K562 (cell line): ENCODE measurements around the gene CMTM5. TPM values are rescaled to one million over a fixed set of nuclear protein-coding genes. Genes with fewer than 3 reads are reported as not detected.

Source experiments
- ATAC-seq: fragments of 200-7000 bp; cut with Tn5 transposase; 3 replicates; pipeline ENCODE4 v1.9.1; 2020; ENCODE audit warnings: moderate library complexity
- BruUV-seq: library from RNA; stranded (reverse); fragments of 400-500 nt; replicated peaks from 2 replicates; lab custom pipeline; 2021; lab: Mats Ljungman, UMichigan
- CTCF ChIA-PET: fragments of 300-600 bp; formaldehyde crosslinking; extraction: SDS; loops from one replicate; lab custom pipeline; 2021; ENCODE audit warnings: low intra/inter-chr PET ratio; lab: Yijun Ruan, JAX
- POLR2A ChIA-PET: fragments of 300-600, 350-650 bp; sonication (Branson Sonifier 250); formaldehyde crosslinking; extraction: SDS; loops from one replicate; lab custom pipeline; 2021; ENCODE audit warnings: antibody characterized with exemption, inconsistent platforms; lab: Yijun Ruan, JAX
- DNase-seq, 4 experiments: peaks; one replicate each; pipeline versions ENCODE4 v3.0.0 to v3.0.0-alpha.2; 2011 to 2018; ENCODE audit warnings: low spot score in 3 of 4, mixed read lengths in 3 of 4; ENCODE audit errors: extremely low read depth in 1 of 4
- FAIRE-seq: peaks from 2 replicates; lab custom pipeline; 2011; peaks lifted over from hg19 to GRCh38; lab: Jason Lieb, UNC
- H2AFZ ChIP-seq: 2 replicates; pipeline ENCODE4 v1.6.0; 2011; ENCODE audit warnings: low read depth, low read length, control low read depth, inconsistent platforms
- H3K27ac ChIP-seq: fragments of 200-600 bp; 3 replicates; pipeline ENCODE4 v1.8.0; 2011; ENCODE audit warnings: low read depth, mild to moderate bottlenecking, control low read depth, inconsistent platforms, low read length, moderate library complexity, mixed read lengths; ENCODE audit errors: extremely low read depth
- H3K27me3 ChIP-seq, 2 experiments: fragments of 300-600 bp in 1 of 2; 2 replicates in 1 of 2; 3 replicates in 1 of 2; pipeline versions ENCODE4 v1.6.0 to v1.8.0; 2011; ENCODE audit warnings: inconsistent platforms in 2 of 2, low read length in 2 of 2, mild to moderate bottlenecking in 1 of 2, mixed read lengths in 1 of 2, moderate library complexity in 1 of 2; ENCODE audit not compliant: control insufficient read depth in 2 of 2, insufficient read depth in 2 of 2
- H3K36me3 ChIP-seq: fragments of 300-600 bp; 3 replicates; pipeline ENCODE4 v1.8.0; 2011; ENCODE audit warnings: mild to moderate bottlenecking, low read length, inconsistent platforms; ENCODE audit not compliant: control insufficient read depth, insufficient read depth
- H3K4me1 ChIP-seq, 2 experiments: fragments of 200-600 bp in 1 of 2; replicated peaks in 1 of 2; 2 replicates in 1 of 2; 3 replicates in 1 of 2; pipeline versions ENCODE4 v1.5.1 to v1.8.0; 2011; ENCODE audit warnings: inconsistent platforms in 2 of 2, low read length in 2 of 2, mild to moderate bottlenecking in 1 of 2, mixed read lengths in 1 of 2, moderate library complexity in 1 of 2; ENCODE audit not compliant: control insufficient read depth in 2 of 2, insufficient read depth in 2 of 2
- H3K4me2 ChIP-seq: 2 replicates; pipeline ENCODE4 v1.6.1; 2011; ENCODE audit warnings: low read length, control low read depth, inconsistent platforms, mixed read lengths; ENCODE audit not compliant: insufficient read depth
- H3K4me3 ChIP-seq: fragments of 200-600 bp; sonication (generic), shearing (Covaris generic); 2 replicates; pipeline ENCODE4 v1.5.1; 2016; ENCODE audit warnings: control low read depth, inconsistent platforms
- H3K79me2 ChIP-seq: fragments of 200-600 bp; 3 replicates; pipeline ENCODE4 v1.8.0; 2011; ENCODE audit warnings: low read length, inconsistent platforms; ENCODE audit not compliant: control insufficient read depth, insufficient read depth
- H3K9ac ChIP-seq, 2 experiments: 2 replicates each; pipeline versions ENCODE4 v1.6.0 to v1.6.1; 2011; ENCODE audit warnings: low read depth in 2 of 2, low read length in 2 of 2, control low read depth in 1 of 2, inconsistent platforms in 1 of 2, mild to moderate bottlenecking in 1 of 2, mixed read lengths in 1 of 2; ENCODE audit not compliant: insufficient read depth in 1 of 2
- H3K9me1 ChIP-seq: one replicate; pipeline ENCODE4 v1.6.0; 2011; ENCODE audit warnings: inconsistent platforms, mild to moderate bottlenecking, low read length, moderate library complexity; ENCODE audit not compliant: control insufficient read depth, insufficient read depth
- H3K9me3 ChIP-seq: replicated peaks from 2 replicates; pipeline ENCODE4 v1.5.1; 2011; ENCODE audit warnings: low read depth, low read length, inconsistent platforms; ENCODE audit not compliant: control insufficient read depth, insufficient read depth
- H4K20me1 ChIP-seq: replicated peaks from 2 replicates; pipeline ENCODE4 v1.6.1; 2011; ENCODE audit warnings: low read length, inconsistent platforms, mixed read lengths; ENCODE audit not compliant: control insufficient read depth, insufficient read depth
- KAT2B ChIP-seq: IDR thresholded peaks from one replicate; pipeline ENCODE4 v1.6.1; 2012; ENCODE audit warnings: low read depth, mild to moderate bottlenecking, control low read depth, inconsistent platforms, low read length, moderate library complexity
- KDM5B ChIP-seq: fragments of 200-600 bp; sonication (generic); IDR thresholded peaks from 2 replicates; pipeline ENCODE4 v1.6.1; 2012; ENCODE audit warnings: low read depth, mild to moderate bottlenecking, moderate library complexity, low read length, control low read depth, inconsistent platforms; ENCODE audit not compliant: insufficient replicate concordance
- RBM14 ChIP-seq: fragments of 200-400 bp; formaldehyde crosslinking; IDR thresholded peaks from 2 replicates; pipeline ENCODE4 v1.6.1; 2018; ENCODE audit warnings: low read depth, mild to moderate bottlenecking, low read length, moderate library complexity, borderline replicate concordance; ENCODE audit not compliant: insufficient read depth
- SRF ChIP-seq, 2 experiments: fragments of 250-450, 450-650 bp in 1 of 2; sonication (Bioruptor Pico) in 1 of 2; sonication (generic) in 1 of 2; formaldehyde crosslinking; IDR thresholded peaks; 2 replicates each; pipeline versions ENCODE4 v1.5.0 to v1.5.1; 2020 to 2022; ENCODE audit warnings: mild to moderate bottlenecking in 1 of 2, missing genetic modification reagents in 1 of 2
- ZC3H8 ChIP-seq: fragments of 450-650 bp; IDR thresholded peaks from 2 replicates; pipeline ENCODE4 v1.6.1; 2017
- ZNF707 ChIP-seq: fragments of 250-450 bp; sonication (Bioruptor Pico); conservative IDR thresholded peaks from 2 replicates; pipeline ENCODE4 v1.8.0; 2022; ENCODE audit warnings: inconsistent platforms, mild to moderate bottlenecking, moderate library complexity
- WGBS: fragments of 100-300 bp; shearing (Covaris generic); methylation state at CpG from one replicate; pipeline ENCODE4 v1.1.6; 2016; ENCODE audit warnings: low coverage, mixed read lengths; ENCODE audit not compliant: insufficient coverage; ENCODE audit errors: missing lambda C conversion rate; 5-methylcytosine and 5-hydroxymethylcytosine counted together
- in situ Hi-C: fragments of 300-500 bp; cut with MboI; formaldehyde crosslinking; loops from 4 replicates; pipeline ENCODE4 v1.15.0; 2018; ENCODE audit warnings: inconsistent platforms, mixed read lengths
- intact Hi-C: fragments of 100-400 bp; cut with micrococcal nuclease; formaldehyde crosslinking; loops from 2 replicates; pipeline ENCODE4 v1.14.2; 2022
- polyA plus RNA-seq, 8 experiments: library from polyadenylated mRNA; depleted of rRNA in 4 of 8; stranded (reverse) in 5 of 8; unstranded in 3 of 8; fragments of >200 nt; fragmentation: Nextera tagmentation in 2 of 8; fragmentation: Illumina TruSeq in 1 of 8; extraction: Ambion mirVana in 2 of 8; extraction: Trizol in 1 of 8; gene quantifications; 2 replicates each; pipeline versions ENCODE4 v1.2.1 to v1.2.3, GENCODE V29; 2011 to 2014; ENCODE audit warnings: inconsistent platforms in 1 of 8, missing spikeins in 1 of 8
- total RNA-seq, 7 experiments: library from RNA; depleted of rRNA in 6 of 7; stranded (reverse); fragments of >200 nt in 6 of 7; fragmentation: Illumina TruSeq in 2 of 7; extraction: Trizol in 2 of 7; gene quantifications; 2 replicates each; pipeline versions ENCODE4 v1.2.1 to v1.2.3, GENCODE V29; 2011 to 2021; ENCODE audit warnings: low replicate concordance in 1 of 7
- TF ChIP-seq, protein P1 (sequence below): fragments of 250-450 bp; sonication (Bioruptor Pico); IDR thresholded peaks from 2 replicates; pipeline ENCODE4 v1.4.0; 2020

The CMTM5 gene
- total and polyA plus RNA-seq, 9 of the 15 experiments (the other 6 are each of a cell fraction or from before 2014, with no cell fraction given), result 0.21 TPM; not detected in 8

DNA sequence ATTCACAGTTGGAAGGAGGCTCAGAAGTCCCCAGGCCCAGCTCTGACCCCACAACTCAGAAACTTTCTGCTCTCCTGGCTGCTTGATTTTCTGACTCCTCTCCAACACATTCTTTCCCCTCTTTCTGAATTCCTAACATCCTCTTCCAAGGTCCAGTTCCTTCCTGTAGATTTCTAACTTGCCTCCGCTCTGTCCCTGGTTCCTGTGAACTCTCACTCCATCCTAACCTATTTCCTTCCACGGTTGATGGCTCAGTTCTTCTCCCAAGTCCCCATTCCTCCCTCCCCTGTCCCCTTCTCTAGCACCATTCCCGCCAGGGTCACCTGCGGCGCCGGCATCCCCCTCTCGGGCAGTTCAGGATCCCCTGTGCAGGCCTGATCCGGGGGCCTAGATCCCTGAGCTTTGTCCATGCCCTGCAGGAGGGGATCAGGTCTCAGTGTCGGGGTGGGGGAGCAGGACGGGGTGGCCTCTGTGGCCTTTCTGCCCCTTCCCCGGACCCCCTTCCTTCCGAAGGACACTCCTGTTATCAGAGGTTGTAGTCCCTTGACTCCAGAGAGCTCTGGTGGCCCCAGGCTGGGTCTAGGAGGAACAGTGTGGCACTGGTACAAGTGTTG, 18.2 kb upstream of the CMTM5 start:
- no peaks in the 10 kb centered on the region for H3K9me3 ChIP-seq
- DNase-seq (no peak), FAIRE-seq (no peak), ATAC-seq (no peak)
- POLR2A ChIA-PET, result interaction anchor here (0.6 kb wide), 1 partner anchor 313 kb away, joined by 4 read pairs; no protein-coding TSS in a partner anchor
- no peaks in the 10 kb centered on the region for H3K36me3 ChIP-seq
- no peak overlapping the region for H3K4me3 ChIP-seq
- no peak overlapping the region for H3K27ac ChIP-seq
- intact Hi-C loops (no loop called here), in situ Hi-C loops (no loop called here)
- CTCF ChIA-PET, result no interaction called here
- no peaks in the 10 kb centered on the region for H3K9me1 ChIP-seq
- H3K4me1 ChIP-seq, result peaks cover 0 to 5% of the 10 kb centered on the region in 2 experiments; a peak in 3 of 5 replicates
- no peak overlapping the region for H3K4me2 ChIP-seq
- no peak overlapping the region for H2AFZ ChIP-seq
- H4K20me1 ChIP-seq, result no peaks in the 10 kb centered on the region; the same call in 1 of the 2 replicates
- TF ChIP-seq ZC3H8, result no peak
- TF ChIP-seq, protein P1, sequence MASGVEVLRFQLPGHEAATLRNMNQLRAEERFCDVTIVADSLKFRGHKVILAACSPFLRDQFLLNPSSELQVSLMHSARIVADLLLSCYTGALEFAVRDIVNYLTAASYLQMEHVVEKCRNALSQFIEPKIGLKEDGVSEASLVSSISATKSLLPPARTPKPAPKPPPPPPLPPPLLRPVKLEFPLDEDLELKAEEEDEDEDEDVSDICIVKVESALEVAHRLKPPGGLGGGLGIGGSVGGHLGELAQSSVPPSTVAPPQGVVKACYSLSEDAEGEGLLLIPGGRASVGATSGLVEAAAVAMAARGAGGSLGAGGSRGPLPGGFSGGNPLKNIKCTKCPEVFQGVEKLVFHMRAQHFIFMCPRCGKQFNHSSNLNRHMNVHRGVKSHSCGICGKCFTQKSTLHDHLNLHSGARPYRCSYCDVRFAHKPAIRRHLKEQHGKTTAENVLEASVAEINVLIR (CRISPR knock-in tag), result no peak
- TF ChIP-seq KAT2B, result no peak
- TF ChIP-seq SRF (CRISPR knock-in tag; IDR thresholded peaks at IDR 0.05), result no peak
- no peak for TF ChIP-seq ZNF707 (CRISPR knock-in tag)
- TF ChIP-seq RBM14, result no peak
- TF ChIP-seq KDM5B, result no peak
- BruUV-seq, result no TSS peak
- H3K9ac ChIP-seq, result no peak overlapping the region
- no peaks in the 10 kb centered on the region for H3K79me2 ChIP-seq
- whole genome bisulfite sequencing, result 25% methylated on average over 7 of the region's 12 CpGs
- H3K27me3 ChIP-seq, result peaks cover 12 to 46% of the 10 kb centered on the region in 2 experiments; a peak in 4 of 5 replicates
